NOMO-1 treated with DMSO at 0.1 percent for 48 hours (cell line): Measurements from ENCODE around the gene CGB1.
A peak's percentile ranks its signal among the peaks of the same experiment; 100 is the strongest.
"Not testable (repeated sequence)": the region's sequence is repeated elsewhere in the genome, so short reads cannot be mapped to it uniquely, and the experiment has no call there.

ENCODE experiments used
- DNase-seq: peaks from one replicate; lab custom pipeline; 2025; ENCODE audit not compliant: unreplicated experiment; lab: John Stamatoyannopoulos, UW

The CGB1 gene

GRCh38 chr19:49058562-49058961, 21.9 kb upstream of the CGB1 start:
- DNase-seq: no peak

GRCh38 chr19:49057636-49058234, 21.0 kb upstream of the CGB1 start, which contains the start of gene CGB7:
Gene CGB7 (minus strand): TSS chr19:49057749. CDS start chr19:49055375, 2,374 bp downstream.
- no peak for DNase-seq

DNA sequence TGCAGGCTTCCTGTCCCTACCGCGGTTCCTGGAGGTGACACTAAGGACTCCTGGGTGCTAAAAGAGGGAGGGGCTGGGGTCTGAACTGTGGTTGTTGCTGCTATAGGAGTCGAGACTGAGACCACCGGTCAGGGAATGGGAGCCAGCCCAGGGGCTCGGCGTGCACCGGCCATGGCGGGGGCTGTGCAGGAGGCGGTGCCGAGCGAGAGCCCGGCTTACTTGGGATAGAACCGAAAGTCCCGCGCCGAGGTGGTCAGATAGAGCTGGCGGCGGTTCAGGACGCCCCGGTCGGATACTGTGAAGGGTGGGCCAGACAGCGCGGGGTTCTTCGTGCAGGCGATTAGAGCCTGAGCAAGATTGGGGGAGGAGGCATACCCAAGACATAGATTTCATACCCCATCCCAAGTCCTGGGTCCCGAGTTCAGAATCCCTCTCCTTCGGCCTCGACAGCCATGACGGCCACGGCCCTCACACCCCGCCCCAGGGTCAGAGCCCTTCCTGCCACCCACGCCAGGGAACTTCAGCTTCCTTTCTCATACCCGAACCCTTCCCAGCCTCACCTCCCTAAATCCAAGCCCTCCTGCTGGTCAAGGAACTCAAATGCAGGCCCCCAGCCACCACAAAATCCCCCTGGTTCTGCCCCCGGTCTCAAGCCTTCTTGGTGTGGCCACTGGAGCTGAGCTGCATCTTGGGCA, 20.4 kb upstream of the CGB1 start:
- DNase-seq: not testable (repeated sequence)

GRCh38 chr19:49056101-49056901, 19.6 kb upstream of the CGB1 start:
- peak; percentile 17 for DNase-seq

DNA sequence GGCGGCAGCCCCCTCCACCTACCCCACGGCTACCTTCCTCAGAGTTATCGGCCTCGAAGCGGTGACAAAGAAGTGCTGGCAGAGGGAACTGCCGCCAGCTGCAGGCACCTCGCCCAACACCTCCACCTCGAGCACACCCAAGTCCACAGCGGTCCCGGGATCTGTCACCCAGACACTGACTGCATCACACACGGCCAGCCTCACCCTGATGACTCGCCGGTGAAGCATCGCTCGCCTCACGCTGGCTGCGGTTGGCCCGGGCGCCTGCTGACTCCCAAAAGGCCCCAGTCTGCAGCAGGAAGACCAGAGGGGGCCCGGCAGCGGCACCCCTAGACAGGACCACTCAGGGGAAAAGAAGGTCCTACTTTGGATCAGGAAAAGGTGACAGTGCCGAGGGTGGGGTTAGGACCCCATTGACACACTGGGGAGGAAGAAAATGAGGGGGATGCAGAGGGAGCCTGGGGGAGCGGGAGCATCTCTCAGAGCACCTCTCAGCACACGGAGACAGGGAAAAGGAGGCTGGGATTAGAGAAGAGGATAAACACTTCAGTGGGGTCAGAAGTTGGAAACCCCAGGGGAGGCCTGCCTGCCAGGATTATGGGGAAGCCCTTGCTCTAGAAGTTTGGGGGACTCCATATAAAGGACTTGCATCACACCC, 13.8 kb upstream of the CGB1 start:
- DNase-seq: not testable (repeated sequence)

GRCh38 chr19:49049834-49050233, 13.1 kb upstream of the CGB1 start:
- DNase-seq: not testable (repeated sequence)

- not testable (repeated sequence) for DNase-seq
Observed at GRCh38 chr19:49049011-49049410, 12.3 kb upstream of the CGB1 start, which contains the start of gene CGB8. Gene CGB8 (minus strand): TSS chr19:49049111. CDS start chr19:49048739, 372 bp downstream.

GRCh38 chr19:49043548-49043947, 6.9 kb upstream of the CGB1 start, which contains the start of gene CGB5:
Gene CGB5 (plus strand): TSS chr19:49043848. CDS start chr19:49044210, 362 bp downstream.
- not testable (repeated sequence) for DNase-seq

DNA sequence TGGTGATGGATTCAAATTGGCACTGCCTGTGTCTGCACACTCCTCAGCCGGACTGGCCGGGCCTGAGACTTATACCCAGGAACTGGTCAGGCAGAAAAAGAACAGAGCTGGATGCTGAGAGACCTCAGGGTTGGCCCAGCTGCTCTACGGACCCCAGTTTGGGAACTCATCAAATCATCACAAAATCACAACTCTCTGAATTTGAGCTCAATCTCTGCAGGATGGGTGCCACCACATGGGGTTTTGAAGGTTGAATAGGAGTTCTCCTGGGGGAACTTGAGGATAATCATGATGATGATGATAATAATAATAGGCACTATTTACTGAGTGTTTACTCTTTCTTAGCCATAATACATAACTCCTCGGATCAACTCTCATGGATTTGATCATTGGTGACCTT, 6.0 kb upstream of the CGB1 start:
- DNase-seq: not testable (repeated sequence)

DNA sequence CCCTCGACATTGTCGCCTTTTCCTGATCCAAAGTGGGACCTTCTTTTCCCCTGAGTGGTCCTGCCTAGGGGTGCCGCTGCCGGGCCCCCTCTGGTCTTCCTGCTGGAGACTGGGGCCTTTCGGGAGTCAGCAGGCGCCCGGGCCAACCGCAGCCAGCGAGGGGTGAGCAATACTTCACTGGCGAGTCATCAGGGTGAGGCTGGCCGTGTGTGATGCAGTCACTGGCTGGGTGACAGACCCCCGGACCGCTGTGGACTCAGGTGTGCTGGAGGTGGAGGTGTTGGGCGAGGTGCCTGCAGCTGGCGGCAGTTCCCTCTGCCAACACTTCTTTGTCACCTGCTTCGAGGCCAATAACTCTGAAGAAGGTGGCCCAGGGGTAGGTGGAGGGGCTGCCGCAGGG, 5.5 kb upstream of the CGB1 start:
- DNase-seq: no peak

GRCh38 chr19:49039736-49040135, 3.0 kb upstream of the CGB1 start:
- not testable (repeated sequence) for DNase-seq

DNA sequence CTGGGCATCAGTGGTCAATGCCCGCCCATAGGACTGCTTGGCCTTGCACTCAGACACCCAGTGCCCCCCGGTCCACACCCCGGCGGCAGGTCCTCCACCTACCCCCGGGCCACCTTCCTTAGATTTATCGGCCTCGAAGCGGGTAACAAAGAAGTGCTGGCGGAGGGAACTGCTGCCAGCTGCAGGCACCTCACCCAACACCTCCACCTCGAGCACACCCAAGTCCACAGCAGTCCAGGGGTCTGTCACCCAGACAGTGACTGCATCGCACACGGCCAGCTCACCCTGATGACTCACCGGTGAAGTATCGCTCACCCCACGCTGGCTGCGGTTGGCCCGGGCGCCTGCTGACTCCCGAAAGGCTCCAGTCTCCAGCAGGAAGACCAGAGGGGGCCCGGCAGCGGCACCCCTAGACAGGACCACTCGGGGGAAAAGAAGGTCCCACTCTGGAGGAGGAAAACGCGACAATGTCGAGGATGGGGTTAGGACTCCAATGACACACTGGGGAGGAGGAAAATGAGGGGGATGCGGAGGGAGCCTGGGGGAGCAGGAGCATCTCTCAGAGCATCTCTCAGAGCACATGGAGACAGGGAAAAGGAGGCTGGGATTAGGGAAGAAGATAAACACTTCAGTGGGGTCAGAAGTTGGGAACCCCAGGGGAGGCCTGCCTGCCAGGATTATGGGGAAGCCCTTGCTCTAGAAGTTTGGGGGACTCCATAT, 2.0 kb upstream of the CGB1 start:
- DNase-seq: not testable (repeated sequence)

DNA sequence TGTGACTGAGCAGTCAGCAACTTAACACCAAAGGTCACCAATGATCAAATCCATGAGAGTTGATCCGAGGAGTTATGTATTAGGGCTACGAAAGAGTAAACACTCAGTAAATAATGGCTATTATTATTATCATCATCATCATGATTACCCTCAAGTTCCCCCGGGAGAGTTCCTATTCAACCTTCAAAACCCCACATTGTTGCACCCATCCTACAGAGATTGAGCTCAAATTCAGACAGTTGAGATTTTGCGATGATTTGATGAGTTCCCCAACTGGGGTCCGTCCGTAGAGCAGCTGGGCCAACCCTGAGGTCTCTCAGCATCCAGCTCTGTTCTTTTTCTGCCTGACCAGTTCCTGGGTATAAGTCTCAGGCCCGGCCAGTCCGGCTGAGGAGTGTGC, 1.4 kb upstream of the CGB1 start:
- DNase-seq: not testable (repeated sequence)

- DNase-seq: not testable (repeated sequence)
Observed at GRCh38 chr19:49031642-49032301, 4.9 kb downstream of the CGB1 start, which contains the start of gene CGB2. Gene CGB2 (plus strand): TSS chr19:49031890. CDS start chr19:49032096, 206 bp downstream.

DNA sequence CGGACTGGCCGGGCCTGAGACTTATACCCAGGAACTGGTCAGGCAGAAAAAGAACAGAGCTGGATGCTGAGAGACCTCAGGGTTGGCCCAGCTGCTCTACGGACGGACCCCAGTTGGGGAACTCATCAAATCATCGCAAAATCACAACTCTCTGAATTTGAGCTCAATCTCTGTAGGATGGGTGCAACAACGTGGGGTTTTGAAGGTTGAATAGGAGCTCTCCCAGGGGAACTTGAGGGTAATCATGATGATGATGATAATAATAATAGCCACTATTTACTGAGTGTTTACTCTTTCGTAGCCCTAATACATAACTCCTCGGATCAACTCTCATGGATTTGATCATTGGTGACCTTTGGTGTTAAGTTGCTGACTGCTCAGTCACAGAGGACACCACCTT, 6.4 kb downstream of the CGB1 start:
- not testable (repeated sequence) for DNase-seq

- DNase-seq: not testable (repeated sequence)
Observed at GRCh38 chr19:49029749-49030148, 6.9 kb downstream of the CGB1 start.

DNA sequence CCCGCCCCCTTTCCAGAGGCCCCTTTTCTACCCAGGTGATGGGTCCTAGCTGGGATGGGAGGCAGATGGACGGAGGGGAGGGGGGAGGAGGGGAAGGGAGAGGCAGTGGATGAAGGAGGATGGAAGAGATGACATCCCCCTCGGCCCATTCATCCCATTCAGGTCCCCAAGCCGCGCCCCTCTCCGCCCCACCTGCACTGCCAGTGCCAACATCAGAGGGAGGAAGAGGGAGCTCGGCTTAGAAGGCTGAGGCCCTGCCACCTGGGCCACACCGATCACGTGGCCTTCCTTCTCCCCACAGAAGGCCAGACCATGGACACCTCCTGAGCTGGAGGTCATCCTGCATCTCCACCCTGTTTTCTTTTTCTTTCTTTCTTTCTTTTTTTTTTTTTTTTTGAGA, 8.0 kb downstream of the CGB1 start:
- DNase-seq: not testable (repeated sequence)

GRCh38 chr19:49025599-49025998, 11.1 kb downstream of the CGB1 start:
- not testable (repeated sequence) for DNase-seq

- not testable (repeated sequence) for DNase-seq
Observed at GRCh38 chr19:49025088-49025487, 11.6 kb downstream of the CGB1 start.

DNA sequence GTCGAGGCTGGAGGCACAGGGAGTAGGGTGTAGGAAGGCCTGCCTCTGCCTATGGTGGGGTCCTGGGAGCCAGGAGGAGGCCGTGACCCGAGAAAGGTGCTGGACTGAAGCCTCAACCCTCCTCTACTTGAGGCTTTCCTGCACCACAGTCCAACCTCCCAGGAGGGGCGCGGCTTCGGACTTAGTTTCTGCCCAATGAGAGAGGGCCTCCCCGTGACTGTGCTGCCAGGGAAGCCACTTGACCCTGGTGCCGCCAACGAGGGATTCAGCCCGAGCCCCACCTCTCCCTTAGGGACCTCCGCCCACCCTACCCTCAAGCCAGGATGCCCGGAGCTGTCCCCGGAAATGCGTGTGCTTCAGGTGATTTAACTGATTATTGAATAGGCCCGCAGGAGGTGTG, 12.5 kb downstream of the CGB1 start, which contains the start of gene CGB3:
CGB3 (minus strand) TSS at position 101 of the 400 bp plus-strand sequence. CDS start 362 bp downstream, outside the sequence.
- not testable (repeated sequence) for DNase-seq
